Inflammatory macrophage treated with lipopolysaccharide for 4 hours (primary cell): ENCODE results near the gene PRKCQ.
A peak's percentile ranks its signal among the peaks of the same experiment; 100 is the strongest.
"Not testable (repeated sequence)": the region's sequence is repeated elsewhere in the genome, so short reads cannot be mapped to it uniquely, and the experiment has no call there.

Experiments
- DNase-seq: peaks from one replicate; pipeline ENCODE4 v3.0.0-alpha.2; 2020

Gene PRKCQ

DNA sequence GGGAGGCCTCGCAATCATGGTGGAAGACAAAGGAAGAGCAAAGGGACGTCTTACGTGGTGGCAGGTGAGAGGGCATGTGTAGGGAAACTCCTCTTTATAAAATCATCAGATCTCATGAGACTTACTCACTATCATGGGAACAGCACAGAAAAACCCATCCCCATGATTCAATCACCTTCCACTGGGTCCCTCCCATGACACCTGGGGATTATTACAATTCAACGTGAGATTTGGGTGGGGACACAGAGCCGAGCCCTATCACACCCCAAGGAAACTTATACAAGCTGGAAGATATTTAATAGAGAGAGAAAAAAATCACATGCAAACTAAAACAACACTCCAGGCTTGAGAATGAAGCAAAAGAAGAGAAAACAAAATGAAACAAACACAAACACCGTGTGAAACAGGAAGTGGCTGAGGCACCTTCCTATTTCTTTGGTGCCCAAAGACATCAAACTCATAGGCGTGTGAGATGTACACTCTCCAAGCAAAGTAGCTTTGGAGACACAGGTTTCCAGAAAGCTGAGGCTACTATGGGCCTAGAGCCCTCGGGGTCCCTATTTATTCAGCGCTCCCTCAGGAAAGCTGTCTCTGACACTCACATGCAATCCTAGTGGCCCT, 97.2 kb downstream of the PRKCQ start:
- peak; percentile 17 for DNase-seq

DNA sequence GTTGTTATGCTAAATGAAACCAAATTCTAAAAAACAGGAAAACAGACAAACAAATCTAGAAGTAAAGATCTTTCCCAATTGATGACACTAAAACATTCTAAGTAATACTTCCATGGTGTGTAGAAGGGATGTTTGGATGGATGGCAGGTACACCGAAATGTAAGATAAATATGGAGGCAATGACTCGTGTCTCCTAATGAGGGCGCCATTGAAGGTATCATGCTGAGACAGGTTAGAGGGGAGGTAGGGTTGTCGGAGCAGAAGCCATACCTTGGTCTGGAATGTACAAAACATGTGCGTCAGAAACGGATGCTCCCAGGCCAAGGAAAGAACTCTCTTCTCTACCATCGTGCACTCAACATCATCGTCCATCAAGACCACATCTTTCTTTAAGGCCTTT, 101.4 kb downstream of the PRKCQ start:
- no peak for DNase-seq

DNA sequence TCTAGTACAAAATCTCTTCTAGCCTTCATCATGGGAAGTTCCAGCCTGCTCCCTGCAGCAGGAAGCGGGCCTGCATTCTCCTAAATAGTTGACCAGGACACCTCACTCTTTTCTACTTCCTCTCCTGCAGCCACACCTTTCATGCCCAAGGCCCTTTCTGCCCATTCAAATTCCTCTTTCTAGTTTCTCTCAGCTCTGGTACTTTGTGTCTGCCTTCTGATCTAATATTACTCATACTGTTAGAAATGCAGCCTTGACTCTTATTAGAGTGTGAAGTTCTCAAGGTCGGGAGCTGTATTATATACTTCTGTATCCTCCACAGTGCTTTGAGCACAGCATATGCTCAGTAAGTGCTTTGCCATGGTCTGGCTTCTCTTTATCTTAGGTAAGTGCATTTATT, 103.1 kb downstream of the PRKCQ start:
- no peak for DNase-seq

DNA sequence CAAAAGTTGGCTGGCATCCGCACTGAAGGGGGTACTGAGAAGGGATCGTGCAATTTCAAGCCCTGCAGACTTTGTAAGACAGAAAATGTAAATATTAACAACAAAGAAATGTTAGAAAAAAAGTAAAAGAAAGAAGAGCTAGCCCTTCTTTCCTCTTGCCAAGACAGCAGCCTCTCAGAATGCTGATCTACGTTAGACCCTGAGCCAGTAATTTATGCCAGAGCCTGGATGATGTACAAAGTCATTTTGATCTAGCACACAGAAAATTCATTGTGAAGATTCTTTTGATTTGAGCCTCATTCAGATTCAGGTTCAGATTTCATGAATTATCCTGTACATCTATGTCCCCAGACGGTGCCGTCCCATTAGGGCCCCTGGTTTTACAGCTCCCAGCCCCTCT, 105.2 kb downstream of the PRKCQ start:
- no peak for DNase-seq

DNA sequence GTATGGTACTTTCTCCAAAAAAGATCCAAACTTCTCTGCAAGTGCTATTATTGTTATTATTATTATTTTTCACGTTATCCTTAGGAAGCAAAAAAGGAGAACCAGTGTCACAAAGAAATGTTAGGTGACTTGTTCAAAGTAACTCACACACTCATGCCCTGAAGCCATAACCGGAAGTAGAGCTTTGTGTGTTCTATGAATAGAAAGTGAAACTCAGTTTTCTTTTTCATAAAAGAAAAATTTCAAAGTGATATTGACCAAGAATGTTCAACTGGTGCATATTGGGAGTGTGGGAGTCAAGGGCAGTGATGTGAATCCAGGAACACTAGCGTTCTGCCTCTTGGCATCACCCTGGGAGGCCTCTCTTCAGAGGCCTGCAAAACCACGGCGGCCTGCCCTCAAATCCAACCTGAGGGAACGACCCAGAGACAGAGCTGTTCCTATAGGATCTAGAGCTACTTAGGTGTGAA, 106.1 kb downstream of the PRKCQ start:
- peak; percentile 87 for DNase-seq

DNA sequence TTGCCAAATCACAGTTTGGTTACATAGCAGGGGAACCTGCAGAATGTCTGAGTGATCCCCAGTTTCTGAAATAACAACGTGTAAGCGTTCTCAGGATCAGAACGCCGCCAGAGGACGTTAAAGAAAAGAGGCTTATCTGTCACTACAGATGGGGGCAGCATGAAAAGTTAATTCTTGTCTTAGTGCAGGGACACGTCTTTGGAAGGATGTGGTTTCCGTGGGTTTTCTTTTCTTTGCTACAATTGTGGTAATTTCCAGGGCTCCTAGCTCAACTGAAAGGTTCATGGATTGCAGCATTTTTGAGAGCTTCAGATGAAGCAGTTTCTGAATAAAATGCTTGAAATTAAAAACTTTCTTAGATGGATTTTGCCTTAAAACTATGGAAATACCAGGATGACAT, 106.6 kb downstream of the PRKCQ start:
- DNase-seq = peak; percentile 15

DNA sequence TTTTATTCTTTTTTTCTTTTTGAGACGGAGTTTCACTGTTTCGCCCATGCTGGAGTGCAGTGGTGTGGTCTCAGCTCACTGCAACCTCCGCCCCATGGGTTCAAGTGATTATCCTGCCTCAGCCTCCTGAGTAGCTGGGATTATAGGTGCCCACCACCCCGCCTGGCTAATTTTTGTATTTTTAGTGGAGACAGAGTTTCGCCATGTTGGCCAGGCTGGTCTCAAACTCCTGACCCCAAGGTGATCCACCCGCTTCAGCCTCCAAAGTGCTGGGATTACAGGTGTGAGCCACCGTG, 107.4 kb downstream of the PRKCQ start:
- not testable (repeated sequence) for DNase-seq

DNA sequence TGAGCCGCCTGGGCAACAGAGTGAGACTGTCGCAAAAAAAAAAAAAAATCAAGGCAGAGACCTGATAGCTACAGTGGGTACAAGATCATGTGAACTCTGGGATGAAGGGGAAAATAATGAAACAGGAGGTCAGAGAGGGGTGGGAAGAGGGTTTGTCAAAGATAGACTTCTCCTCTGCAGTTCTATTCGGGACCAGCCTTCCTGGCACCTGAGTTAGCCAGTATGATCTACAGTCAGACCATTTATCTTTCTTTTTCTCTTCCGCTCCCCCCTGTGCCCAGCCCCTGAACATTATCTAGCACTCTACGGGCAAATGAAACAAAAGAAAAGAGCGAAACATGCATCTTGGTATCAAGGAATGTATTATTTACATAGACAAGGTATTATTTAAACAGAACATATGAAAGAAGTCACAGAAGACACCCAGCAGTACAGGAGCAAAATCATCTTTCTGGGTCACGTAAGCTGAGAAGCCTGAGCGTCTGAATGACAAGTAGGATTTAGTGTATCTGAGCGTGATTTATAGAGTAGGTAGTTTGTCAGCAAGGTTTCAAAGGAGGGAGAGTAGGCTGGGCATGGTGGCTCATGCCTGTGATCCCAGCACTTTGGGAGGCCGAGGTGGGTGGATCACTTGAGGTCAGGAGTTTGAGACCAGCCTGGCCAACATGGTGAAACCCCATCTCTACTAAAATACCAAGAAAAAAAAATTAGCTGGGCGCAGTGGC, 109.0 kb downstream of the PRKCQ start:
- DNase-seq = no peak

DNA sequence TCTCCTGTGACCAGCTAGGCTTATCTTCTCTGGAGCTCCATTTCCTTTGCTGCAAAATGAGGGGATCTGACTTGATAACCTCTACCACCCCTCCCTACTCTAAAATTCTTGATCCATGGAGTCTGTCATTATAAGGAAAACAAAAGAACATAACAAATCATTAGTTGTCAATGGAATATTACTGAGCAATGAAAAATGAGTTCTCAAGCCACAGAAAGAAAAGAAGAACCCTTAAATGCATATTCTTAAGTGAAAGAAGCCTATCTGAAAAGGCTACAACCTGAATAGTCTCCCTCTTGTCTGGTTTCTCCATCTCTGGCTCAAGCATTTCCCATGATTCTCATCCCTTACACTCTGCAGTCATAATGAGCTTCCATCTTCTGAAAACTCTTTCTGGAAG, 110.4 kb downstream of the PRKCQ start:
- no peak for DNase-seq

DNA sequence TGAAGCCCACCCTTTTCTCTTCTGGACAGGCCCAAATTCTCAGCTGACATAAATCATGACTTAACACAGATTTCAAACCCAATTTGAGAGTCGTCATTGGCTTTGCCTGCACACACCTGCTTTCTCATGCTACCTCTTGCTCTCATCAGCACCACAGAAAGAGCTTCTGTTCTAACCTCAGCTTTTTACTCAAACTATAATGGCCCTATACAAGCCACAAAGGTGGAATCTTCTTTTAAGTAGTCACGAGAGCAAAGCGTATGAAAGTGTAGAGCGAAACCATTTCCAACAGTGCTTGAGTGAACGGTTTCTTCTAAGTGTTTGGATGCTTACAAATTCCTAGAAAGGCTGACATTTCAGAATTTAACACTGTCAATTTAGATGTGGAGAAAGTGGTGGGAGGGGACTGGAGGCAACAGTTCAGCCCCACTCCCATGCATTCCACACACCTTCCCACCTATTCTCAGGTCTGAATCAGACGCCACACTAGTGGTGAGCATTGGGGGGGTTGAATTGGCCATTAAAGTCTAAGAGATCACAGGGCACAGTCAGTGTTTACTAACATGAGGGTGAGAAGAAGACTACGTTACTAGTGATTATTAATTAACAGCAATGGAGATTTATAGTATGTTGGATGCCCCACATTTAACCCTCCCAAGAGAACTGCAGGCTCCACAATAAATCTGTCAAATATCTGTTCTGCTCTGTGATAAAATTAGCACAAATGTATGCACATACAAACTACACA, 114.0 kb downstream of the PRKCQ start:
- DNase-seq = no peak

DNA sequence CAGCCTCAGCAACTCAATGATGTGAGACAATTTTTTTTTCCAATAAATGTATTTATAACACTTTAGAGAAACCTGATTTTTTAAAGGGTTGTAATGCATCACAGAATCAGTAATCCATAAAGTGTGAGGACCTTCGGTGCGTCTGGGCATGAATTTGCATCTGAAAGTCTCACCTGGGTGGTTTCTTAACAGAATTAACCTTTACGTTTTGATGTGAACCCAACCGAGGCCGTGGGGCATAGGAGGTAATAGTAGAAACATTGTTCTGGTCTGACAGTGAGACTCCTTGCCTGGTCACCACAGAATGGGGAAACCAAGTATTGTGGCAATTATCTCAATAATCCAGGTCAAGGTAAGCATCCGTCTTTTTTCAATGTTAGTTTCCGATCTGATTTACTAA, 114.6 kb downstream of the PRKCQ start:
- no peak for DNase-seq

DNA sequence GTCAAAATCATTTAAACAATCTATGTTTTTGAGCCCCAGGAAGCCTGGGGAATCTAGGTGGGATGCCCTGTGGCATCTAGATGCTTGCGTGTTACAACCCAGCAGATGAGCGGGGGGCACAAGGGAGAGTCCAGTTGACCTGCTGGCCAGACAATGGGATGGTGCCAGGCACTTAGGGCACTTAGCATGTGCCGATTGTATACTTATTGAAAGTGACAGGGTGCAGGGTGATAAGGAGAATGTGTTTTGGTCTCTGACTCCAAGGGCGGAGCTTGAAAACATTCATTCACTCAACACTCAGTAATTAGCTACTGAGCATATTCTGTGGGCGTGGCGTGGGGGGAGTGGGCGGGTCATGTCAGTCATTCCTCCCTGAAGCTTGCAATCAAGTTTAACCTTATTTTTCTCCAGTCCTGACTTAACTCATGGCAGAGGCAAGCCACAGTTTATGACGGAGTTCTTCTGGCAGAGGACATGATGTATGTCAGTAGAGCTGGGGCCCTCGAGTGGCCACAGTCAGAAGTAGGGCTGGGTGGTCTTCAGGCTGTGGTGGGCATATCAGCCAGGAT, 115.1 kb downstream of the PRKCQ start:
- DNase-seq = no peak

DNA sequence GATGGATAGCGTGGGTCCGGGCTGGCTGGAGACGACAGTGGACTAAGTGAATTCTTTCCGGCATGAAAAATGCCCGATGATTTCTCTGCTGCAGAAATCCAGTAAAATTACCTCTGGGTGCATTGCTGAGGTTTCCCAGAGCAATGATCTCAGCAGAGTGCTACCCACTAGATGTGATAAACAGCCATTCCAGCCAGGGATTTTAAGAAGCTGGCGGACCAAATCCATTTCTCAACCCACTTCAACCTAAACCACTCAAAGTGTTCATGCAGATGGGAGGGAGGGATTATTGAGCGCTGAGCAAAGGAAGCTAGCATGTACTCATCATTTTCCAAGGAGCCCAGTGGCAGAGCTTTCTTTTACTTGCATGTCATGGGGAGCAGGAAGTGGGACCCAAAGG, 116.7 kb downstream of the PRKCQ start:
- no peak for DNase-seq

DNA sequence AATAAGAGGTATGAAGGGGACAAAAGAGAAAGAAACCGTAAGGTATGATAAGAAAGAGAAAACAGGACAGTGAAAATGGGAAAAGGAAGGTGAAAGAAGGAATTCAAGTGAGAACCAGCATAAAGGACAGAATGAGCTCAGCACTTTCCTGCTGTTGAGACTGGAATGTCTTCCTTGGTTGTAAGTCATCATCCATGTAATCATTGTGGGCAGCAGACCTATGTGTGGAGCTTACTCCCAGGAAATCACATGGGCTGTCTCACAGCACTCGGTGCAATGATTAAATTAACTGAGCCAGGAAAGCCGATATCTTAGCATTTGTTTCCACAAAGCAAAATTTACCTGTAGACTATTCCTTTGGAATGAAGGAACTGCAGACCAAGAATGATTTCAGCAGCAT, 118.1 kb downstream of the PRKCQ start:
- DNase-seq = no peak

DNA sequence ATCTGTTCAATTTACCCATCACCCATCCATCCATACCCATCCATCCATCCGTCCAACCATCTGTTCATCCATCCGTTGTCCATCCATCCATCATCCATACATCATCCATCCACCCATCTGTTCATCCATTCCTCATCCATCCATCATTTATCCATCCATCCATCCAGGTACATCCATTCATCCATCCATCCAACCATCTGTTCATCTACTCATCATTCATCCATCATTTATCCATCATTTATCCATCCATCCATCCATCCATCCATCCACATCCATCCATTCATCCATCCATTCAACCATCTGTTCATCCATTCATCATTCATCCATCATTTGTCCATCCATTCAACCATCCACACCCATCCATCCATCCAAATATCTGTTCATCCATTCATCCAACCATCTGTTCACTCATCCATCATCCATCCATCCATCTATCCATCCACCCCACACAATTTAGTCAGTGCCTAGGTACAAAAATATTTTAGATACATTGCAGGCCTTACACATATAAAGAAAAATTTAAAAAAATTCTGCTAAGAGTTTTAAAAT, 119.1 kb downstream of the PRKCQ start:
- no peak for DNase-seq

DNA sequence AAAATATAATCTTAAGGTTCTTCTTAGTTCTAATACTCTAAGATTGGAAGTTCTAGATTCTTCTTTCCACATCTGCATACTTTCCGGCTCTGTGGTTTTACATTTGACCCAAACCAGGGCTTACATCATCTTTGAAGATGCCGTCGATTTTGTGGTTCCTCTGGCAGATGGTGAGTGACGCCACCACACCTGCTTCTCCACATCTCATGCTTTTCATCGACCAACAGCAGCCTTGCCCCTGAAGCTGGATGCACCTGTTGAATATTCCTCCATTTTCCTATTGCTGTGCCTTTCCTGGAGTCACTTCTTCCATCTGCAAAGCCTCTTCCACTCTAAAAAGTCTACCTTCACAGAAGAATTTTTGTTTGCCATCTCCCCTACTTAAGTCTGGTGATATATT, 121.3 kb downstream of the PRKCQ start:
- no peak for DNase-seq

DNA sequence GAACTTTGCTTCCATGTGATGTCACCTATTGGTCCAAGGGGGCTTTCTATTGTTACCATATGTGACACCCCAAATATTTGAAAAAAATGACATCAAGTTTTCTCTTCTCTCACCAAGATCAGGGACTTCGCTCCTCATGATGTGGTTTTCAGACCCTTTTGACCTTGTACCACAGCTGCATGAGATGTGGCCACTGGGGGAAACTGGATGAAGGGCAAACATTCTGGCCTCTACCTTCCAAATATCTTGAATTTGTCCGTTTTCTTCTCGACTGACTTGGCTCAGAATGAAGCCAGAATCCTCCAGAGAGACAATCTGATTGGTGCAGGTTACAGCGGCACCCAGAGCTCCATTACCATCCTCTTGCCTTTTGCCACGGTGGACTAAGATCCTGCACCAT, 122.7 kb downstream of the PRKCQ start:
- DNase-seq = no peak

DNA sequence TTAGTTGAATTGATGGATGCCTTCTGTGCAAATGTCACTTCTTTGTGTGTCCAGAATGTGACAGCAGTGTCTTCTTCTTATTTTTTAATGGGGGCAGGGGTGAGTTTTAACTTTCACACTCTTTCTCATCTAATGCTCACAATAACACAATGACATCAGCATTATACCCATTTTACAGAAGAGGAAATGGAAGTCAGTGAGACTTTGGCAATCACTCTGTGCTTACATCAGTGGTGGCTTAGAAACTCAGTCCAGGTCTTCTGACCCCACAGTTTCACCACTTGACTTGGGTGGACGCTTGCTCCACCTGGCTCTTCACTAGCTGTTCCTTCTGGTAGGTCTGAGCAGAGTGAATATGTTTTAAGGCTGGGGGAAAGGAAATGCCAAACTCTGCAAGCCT, 124.0 kb downstream of the PRKCQ start:
- DNase-seq = peak; percentile 23

DNA sequence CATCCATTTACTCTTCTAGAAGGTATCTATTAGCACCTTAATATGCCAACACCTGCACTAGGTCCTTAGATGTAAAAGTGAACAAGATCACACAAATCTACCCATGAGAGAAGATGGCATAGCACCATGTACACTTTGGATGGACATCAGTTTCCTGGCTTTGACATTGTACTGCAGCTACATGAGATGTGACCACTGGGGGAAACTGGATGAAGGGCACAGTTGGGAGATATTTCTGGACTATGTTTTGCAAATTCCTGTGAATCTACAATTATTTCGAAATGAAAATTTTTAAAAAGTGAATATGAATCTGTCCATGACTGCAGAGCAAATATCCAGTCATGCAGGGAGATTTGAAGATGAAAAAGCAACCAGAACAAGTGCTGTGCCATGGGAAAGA, 124.5 kb downstream of the PRKCQ start:
- no peak for DNase-seq

DNA sequence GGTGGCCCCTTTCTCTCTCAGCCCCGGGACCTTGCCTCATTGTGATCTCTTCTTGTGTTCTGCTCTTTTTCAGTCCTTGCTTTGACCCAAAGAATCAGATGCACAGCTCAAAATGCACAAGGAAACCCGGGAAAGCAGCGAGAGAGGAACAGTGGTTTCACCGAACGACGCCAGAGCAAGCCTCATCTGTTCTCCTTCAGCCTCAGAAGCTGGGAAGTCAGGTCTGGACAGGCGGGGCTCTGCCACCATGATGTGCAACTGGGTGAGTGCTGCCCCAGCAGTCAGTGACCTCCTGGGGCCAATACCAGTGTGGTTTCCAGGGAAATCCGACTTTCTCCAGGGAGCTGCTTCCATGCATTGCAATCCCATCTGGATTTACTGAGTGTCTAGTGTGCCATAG, 133.4 kb downstream of the PRKCQ start:
- DNase-seq = no peak

DNA sequence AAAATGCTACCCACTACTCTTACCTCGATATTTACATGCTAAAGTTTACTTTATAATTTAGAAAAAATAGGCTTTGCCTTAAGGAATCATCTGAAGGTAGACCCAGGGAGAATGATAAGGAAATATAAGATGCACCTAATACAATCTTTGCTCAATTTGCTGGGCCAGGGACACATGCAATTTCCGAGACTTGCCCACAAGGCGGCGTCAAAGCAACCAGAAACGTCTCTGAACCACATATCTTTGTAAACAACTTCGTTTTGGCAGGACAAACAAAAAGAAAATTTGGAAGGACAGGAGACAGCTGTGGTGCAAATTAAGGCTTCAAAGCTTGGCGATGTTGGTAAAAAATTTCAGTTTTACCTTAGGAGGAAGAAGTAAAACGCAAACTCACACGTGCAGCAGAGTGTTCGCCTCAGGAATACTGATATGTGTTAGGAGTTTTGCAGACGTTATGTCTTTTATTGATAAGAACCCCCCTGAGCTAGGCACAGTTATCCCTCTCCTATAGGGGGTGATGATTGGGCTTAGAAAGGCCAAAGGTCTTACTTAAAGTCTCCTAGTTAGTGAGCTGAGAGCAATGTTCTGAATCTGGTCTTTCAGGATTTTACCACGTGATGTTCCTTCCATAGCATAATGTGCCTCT, 134.3 kb downstream of the PRKCQ start:
- peak; percentile 47 for DNase-seq

DNA sequence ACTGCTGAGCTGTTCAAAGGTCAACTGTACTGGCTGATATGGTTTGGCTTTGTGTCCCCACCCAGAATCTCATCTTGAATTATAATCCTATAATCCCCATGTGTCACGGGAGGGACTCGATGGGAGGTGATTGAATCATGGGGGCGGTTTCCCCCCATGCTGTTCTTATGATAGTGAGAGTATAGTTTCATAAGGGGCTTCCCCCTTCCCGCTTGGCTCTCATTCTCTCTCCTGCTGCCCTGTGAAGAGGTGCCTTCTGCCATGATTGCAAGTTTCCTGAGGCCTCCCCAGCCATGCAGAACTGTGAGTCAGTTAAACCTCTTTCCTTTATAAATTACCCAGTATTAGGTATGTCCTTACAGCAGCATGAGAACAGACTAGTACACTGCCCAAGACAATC, 140.2 kb downstream of the PRKCQ start:
- not testable (repeated sequence) for DNase-seq

DNA sequence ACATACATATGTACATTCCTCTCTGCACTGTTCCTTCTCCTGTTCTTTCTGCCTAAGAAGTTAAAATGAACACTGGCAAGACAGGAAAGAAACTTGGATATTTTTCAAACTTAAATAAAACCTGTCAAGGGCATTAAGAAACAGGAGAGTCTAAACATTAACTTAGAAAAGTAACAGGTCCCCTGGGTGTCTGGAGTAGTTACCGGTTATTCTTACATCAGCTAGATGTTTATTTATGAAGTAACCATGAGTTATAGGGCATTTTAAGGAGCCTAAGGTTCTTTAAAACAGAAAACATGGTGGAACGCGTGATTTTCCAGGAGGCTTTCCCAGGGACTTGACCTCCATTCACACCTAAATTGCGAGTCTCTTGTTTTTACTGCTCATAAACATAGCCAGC, 148.2 kb downstream of the PRKCQ start:
- DNase-seq = no peak
